Hematopoietic multipotent progenitor cell treated with erythropoietin and hydrocortisone succinate and interleukin-3 and kit ligand, for 15 days (in vitro differentiated cells): ENCODE data around the gene PCDHGB3.
"Not testable (repeated sequence)": the region's sequence is repeated elsewhere in the genome, so short reads cannot be mapped to it uniquely, and the experiment has no call there.

ENCODE experiments used
- DNase-seq: peaks from one replicate; pipeline ENCODE4 v3.0.0-alpha.2; 2015; ENCODE audit warnings: low spot score

The PCDHGB3 gene

DNA sequence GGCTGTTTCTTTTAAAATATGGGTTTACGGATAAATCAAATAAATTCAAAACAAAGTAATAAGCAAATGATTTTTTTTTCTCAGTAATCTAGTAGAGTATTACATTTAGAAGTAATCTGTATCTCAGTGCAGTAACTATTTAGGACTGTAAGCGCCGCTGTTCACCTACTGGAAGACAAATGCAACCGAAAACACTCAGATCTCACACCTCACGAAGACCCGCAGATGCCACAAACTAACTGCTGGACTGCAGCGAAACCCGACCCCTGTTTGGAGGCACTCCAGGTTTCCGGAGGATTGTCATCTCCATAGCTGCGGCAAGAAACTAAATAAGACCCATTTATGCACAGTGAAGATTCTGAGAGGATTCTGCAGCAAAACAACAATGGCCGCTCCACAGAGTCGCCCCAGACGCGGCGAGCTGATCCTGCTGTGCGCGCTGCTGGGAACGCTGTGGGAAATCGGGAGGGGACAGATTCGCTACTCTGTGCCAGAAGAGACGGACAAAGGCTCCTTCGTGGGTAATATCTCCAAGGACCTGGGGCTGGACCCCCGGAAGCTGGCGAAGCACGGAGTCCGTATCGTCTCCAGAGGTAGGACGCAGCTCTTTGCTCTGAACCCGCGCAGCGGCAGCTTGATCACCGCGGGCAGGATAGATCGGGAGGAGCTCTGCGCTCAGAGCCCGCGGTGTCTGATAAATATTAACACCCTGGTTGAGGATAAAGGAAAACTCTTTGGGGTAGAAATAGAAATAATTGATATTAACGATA lies 22.6 kb downstream of the PCDHGB3 start, which contains the start of gene PCDHGA8:
TSS of gene PCDHGA8 (plus strand) at position 205 of the 770 bp plus-strand sequence. CDS start at position 386, 181 bp downstream.
- no peak for DNase-seq

DNA sequence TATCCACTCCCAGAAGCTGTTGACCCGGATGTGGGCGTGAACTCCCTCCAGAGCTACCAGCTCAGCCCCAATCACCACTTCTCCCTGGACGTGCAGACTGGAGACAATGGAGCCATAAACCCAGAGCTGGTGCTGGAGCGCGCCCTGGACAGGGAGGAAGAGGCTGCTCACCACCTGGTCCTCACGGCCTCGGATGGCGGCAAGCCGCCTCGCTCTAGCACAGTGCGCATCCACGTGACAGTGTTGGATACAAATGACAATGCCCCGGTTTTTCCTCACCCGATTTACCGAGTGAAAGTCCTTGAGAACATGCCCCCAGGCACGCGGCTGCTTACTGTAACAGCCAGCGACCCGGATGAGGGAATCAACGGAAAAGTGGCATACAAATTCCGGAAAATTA lies 23.2 kb downstream of the PCDHGB3 start:
- no peak for DNase-seq

GRCh38 chr5:141394401-141395187 lies 24.6 kb downstream of the PCDHGB3 start:
- DNase-seq: not testable (repeated sequence)

GRCh38 chr5:141397756-141398551 lies 27.9 kb downstream of the PCDHGB3 start, which contains the start of gene PCDHGB5:
TSS of gene PCDHGB5 (plus strand) at chr5:141397947. CDS start at chr5:141398128, 181 bp downstream.
- DNase-seq: not testable (repeated sequence)

GRCh38 chr5:141398608-141399007 lies 28.6 kb downstream of the PCDHGB3 start:
- DNase-seq: no peak

- DNase-seq: no peak
These were observed 29.7 kb downstream of the PCDHGB3 start for GRCh38 chr5:141399555-141400258.

DNA sequence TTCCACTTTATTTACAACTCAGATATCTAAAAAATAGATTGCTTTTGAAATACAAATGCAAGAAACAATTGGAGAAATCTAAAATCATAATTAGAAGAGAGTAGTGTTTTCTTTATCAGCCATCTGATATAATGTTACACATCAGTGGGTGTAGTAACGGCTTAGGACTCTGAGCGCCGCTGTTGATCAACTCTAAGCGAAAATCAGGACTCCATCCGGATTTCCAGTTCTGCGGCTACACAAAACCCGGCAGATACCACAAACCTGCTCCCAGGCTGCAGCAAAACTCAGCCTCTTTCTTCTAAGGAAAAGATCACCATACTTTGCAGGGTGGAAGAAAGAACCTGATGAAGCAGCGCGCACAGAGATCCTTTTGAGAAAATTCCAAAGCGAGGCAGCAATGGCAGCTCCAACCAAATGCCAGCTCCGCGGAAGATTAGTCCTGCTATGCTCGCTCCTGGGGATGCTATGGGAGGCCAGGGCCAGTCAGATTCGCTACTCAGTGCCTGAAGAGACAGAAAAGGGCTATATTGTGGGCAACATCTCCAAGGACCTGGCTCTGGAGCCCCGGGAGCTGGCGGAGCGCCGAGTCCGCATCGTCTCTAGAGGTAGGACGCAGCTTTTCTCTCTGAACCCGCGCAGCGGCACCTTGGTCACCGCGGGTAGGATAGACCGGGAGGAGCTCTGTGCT lies 32.7 kb downstream of the PCDHGB3 start, which contains the start of gene PCDHGA9:
TSS of gene PCDHGA9 (plus strand) at position 226 of the 691 bp plus-strand sequence. CDS start at position 401, 175 bp downstream.
- no peak for DNase-seq

GRCh38 chr5:141403387-141403786 lies 33.3 kb downstream of the PCDHGB3 start:
- DNase-seq: no peak

DNA sequence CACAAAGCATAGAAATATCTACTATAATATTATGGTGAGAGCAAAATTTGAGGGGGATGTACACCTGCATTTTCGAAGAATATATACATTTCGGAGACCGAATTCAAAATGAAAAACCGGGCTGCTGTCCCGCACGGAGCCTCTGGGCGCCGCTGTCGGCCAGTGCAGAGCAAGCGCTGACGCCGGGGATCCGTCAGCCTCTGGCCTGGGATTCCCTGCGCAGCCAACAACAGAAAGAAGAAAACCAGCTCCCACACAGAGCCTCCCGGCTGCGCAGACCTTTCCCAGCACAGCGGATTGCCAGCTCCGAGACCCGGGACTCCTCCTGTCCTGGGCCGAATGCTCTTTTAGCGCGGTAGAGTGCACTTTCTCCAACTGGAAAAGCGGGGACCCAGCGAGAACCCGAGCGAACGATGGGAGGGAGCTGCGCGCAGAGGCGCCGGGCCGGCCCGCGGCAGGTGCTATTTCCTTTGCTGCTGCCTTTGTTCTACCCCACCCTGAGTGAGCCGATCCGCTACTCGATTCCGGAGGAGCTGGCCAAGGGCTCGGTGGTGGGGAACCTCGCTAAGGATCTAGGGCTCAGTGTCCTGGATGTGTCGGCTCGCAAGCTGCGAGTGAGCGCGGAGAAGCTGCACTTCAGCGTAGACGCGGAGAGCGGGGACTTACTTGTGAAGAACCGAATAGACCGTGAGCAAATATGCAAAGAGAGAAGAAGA lies 37.9 kb downstream of the PCDHGB3 start, which contains the start of gene PCDHGB6:
TSS of gene PCDHGB6 (plus strand) at position 232 of the 716 bp plus-strand sequence. CDS start at position 414, 182 bp downstream.
- DNase-seq: not testable (repeated sequence)

GRCh38 chr5:141409598-141410306 lies 39.7 kb downstream of the PCDHGB3 start:
- DNase-seq: no peak

GRCh38 chr5:141411575-141411974 lies 41.5 kb downstream of the PCDHGB3 start:
- no peak for DNase-seq

- DNase-seq: peak; percentile 9
These were observed 43.0 kb downstream of the PCDHGB3 start, which contains the start of gene PCDHGA10 for GRCh38 chr5:141412854-141413539. TSS of gene PCDHGA10 (plus strand) at chr5:141412987. CDS start at chr5:141413176, 189 bp downstream.

- no peak for DNase-seq
These were observed 43.6 kb downstream of the PCDHGB3 start for GRCh38 chr5:141413540-141414069.

GRCh38 chr5:141414548-141415274 lies 44.7 kb downstream of the PCDHGB3 start:
- not testable (repeated sequence) for DNase-seq

DNA sequence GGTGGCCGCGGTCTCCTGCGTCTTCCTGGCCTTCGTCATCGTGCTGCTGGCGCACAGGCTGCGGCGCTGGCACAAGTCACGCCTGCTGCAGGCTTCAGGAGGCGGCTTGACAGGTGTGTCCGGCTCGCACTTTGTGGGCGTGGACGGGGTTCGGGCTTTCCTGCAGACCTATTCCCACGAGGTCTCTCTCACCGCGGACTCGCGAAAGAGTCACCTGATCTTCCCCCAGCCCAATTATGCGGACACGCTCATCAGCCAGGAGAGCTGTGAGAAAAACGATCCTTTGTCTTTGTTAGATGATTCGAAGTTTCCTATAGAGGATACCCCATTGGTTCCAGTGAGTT lies 45.2 kb downstream of the PCDHGB3 start:
- DNase-seq: not testable (repeated sequence)

DNA sequence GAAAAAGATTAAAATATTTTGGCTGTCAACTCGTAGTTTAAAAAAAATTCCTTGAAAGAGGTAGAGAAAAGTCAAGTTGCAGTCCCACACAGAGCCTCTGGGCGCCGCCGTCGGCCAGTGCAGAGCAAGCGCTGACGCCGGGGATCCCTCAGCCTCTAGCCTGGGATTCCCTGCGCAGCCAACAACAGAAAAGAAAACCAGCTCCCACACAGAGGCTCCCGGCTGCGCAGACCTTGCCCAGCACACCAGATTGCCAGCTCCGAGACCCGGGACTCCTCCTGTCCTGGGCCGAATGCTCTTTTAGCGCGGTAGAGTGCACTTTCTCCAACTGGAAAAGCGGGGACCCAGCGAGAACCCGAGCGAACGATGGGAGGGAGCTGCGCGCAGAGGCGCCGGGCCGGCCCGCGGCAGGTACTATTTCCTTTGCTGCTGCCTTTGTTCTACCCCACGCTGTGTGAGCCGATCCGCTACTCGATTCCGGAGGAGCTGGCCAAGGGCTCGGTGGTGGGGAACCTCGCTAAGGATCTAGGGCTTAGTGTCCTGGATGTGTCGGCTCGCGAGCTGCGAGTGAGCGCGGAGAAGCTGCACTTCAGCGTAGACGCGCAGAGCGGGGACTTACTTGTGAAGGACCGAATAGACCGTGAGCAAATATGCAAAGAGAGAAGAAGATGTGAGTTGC lies 47.6 kb downstream of the PCDHGB3 start, which contains the start of gene PCDHGB7:
TSS of gene PCDHGB7 (plus strand) at position 184 of the 679 bp plus-strand sequence. CDS start at position 367, 183 bp downstream.
- DNase-seq: peak; percentile 16
